CD4-positive, alpha-beta memory T cell (primary cell): ENCODE results near the gene HINFP. TPM values are rescaled to one million over a fixed set of nuclear protein-coding genes. Genes with fewer than 3 reads are reported as not detected.
A peak's percentile ranks its signal among the peaks of the same experiment; 100 is the strongest.

Experiments used
- CTCF ChIA-PET: fragments of 350-600 bp; sonication (Branson Sonifier 250); formaldehyde crosslinking; loops from one replicate; lab custom pipeline; 2021; ENCODE audit warnings: inconsistent platforms; ENCODE audit not compliant: partially characterized antibody; lab: Charles Lee
- POLR2A ChIA-PET: fragments of 350-600 bp; sonication (Branson Sonifier 250); formaldehyde crosslinking; loops from one replicate; lab custom pipeline; 2021; ENCODE audit not compliant: partially characterized antibody; lab: Charles Lee
- DNase-seq, 5 donors: peaks; one replicate each; pipeline versions ENCODE4 v3.0.0 to v3.0.0-alpha.2; 2020 to 2022; ENCODE audit warnings: mixed read lengths in 1 of 5
- H3K27ac ChIP-seq: one replicate; pipeline ENCODE4 v1.7.0; 2013; ENCODE audit warnings: low read depth, low read length
- H3K27me3 ChIP-seq: 2 replicates; pipeline ENCODE4 v1.7.0; 2013; ENCODE audit warnings: mild to moderate bottlenecking, low read length, moderate library complexity; ENCODE audit not compliant: insufficient read depth
- H3K36me3 ChIP-seq: 2 replicates; pipeline ENCODE4 v1.7.0; 2013; ENCODE audit warnings: mild to moderate bottlenecking, low read length, moderate library complexity; ENCODE audit not compliant: insufficient read depth
- H3K4me1 ChIP-seq: 2 replicates; pipeline ENCODE4 v1.7.0; 2013; ENCODE audit warnings: mild to moderate bottlenecking, low read length, moderate library complexity; ENCODE audit not compliant: insufficient read depth
- H3K4me3 ChIP-seq, 2 donors: one replicate each; pipeline ENCODE4 v1.7.0; 2013; ENCODE audit warnings: low read length in 2 of 2, mild to moderate bottlenecking in 1 of 2
- H3K9me3 ChIP-seq, 2 donors: one replicate each; pipeline ENCODE4 v1.7.0; 2013; ENCODE audit warnings: low read length in 2 of 2, control low read depth in 1 of 2; ENCODE audit not compliant: control insufficient read depth in 1 of 2
- H3K27ac Mint-ChIP-seq, 7 donors: one replicate each; pipeline ENCODE4 v1.8.0; 2020 to 2021; ENCODE audit warnings: mixed read lengths in 7 of 7, mild to moderate bottlenecking in 6 of 7, inconsistent platforms in 3 of 7, moderate library complexity in 3 of 7
- H3K27me3 Mint-ChIP-seq, 2 donors: one replicate each; pipeline ENCODE4 v1.8.0; 2020 to 2021; ENCODE audit warnings: mixed read lengths in 2 of 2
- H3K36me3 Mint-ChIP-seq, 2 donors: one replicate each; pipeline ENCODE4 v1.8.0; 2020 to 2021; ENCODE audit warnings: mixed read lengths in 2 of 2, inconsistent platforms in 1 of 2, mild to moderate bottlenecking in 1 of 2
- H3K4me1 Mint-ChIP-seq, 4 donors: one replicate each; pipeline ENCODE4 v1.8.0; 2020 to 2021; ENCODE audit warnings: mixed read lengths in 4 of 4, mild to moderate bottlenecking in 1 of 4
- H3K4me3 Mint-ChIP-seq, 8 donors: one replicate each; pipeline ENCODE4 v1.8.0; 2020 to 2021; ENCODE audit warnings: mixed read lengths in 8 of 8, mild to moderate bottlenecking in 7 of 8, moderate library complexity in 6 of 8, inconsistent platforms in 3 of 8
- H3K9me3 Mint-ChIP-seq, 8 donors: one replicate each; pipeline ENCODE4 v1.8.0; 2020 to 2021; ENCODE audit warnings: mixed read lengths in 8 of 8, mild to moderate bottlenecking in 5 of 8, inconsistent platforms in 3 of 8, moderate library complexity in 1 of 8
- intact Hi-C: fragments of 100-400 bp; cut with micrococcal nuclease; formaldehyde crosslinking; loops from one replicate; pipeline ENCODE4 v1.15.1; 2023
- polyA plus RNA-seq, 2 donors: library from polyadenylated mRNA; unstranded; fragments of 300-500 nt; fragmentation: Illumina TruSeq; gene quantifications; one replicate each; pipeline ENCODE4 v1.2.3, GENCODE V29; 2021
- total RNA-seq, 2 experiments: library from RNA; stranded (reverse); gene quantifications; one replicate each; pipeline ENCODE4 v1.2.3, GENCODE V29; 2021

HINFP gene
- total and polyA plus RNA-seq, 4 experiments from 2014 or later, result 9.3 to 75.3 (median 43.4) TPM

DNA sequence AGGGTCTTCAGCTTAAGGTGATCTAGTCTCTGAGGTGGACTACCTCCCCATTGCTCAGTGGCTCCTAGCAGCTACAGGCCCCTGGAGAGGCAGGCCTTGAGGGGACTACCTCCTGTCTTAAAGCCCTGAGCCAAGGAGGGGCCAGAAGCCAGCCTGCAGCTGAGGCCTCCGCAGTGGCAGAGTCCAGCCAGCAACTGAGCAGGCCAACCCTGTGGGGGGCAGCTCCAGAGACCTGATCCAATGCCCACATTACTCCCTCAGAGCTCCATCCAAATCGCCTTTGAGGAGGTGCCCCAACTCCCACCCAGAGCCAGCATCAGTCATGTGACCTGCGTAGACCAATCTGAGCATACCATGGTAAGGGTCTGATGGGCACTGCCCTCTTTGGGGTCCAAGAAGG is 11.5 kb upstream of the HINFP start:
- ChIA-PET POLR2A (interaction anchor here (0.9 to 13.3 kb wide), 8 partner anchors 11 to 228 kb away, joined by 3 to 210 read pairs (median 8); partner anchors contain the start of genes CBL, HINFP, HYOU1 and NLRX1), CTCF (interaction anchor here (0.6 to 1.6 kb wide), 9 partner anchors 9 to 214 kb away, joined by 3 to 5 read pairs (median 3); partner anchors contain the start of genes CBL, HINFP and VPS11)
- Histone ChIP-seq H3K4me1 (peaks cover 46% of the 10 kb centered on the region), H3K9me3 (no peaks in the 10 kb centered on the region), H3K4me3 (no peak overlapping the region), H3K27me3 (no peaks in the 10 kb centered on the region), H3K36me3 (peaks cover 37% of the 10 kb centered on the region), H3K27ac (no peak overlapping the region)
- peak overlapping the region in 6 of 7 donors; percentile 36 to 88 (median 80) for H3K27ac Mint-ChIP-seq
- DNase-seq, result no peak
- H3K4me1 Mint-ChIP-seq, result peaks cover 23 to 60% (median 42%) of the 10 kb centered on the region in 4 donors
- intact Hi-C loops, result no loop called here
- peak overlapping the region in 7 of 8 donors; percentile 86 to 93 (median 90) for H3K4me3 Mint-ChIP-seq
- H3K36me3 Mint-ChIP-seq, result peaks cover 28 to 42% of the 10 kb centered on the region in 2 donors
- no peaks in the 10 kb centered on the region for H3K9me3 Mint-ChIP-seq
- no peaks in the 10 kb centered on the region for H3K27me3 Mint-ChIP-seq

DNA sequence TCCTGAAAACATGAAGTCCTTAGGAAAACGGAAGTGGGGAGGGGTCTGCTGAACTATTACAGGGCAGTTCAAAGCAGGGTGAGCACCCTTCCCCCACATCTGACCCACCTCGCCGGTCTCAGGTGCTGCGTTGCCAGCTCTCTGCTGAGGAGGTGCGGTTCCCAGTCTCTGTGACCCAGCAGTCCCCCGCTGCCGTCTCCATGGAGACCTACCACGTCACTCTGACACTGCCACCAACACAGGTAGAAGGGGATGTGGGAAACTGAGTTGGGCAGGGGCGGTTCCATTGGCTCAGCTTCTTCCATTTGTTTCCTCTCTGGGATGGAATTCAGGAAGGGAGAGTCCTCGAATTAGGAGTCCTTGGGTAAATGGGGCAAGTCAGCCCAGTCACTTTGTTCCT is 10.9 kb upstream of the HINFP start:
- peaks cover 27 to 62% (median 46%) of the 10 kb centered on the region in 4 donors for H3K4me1 Mint-ChIP-seq
- CTCF ChIA-PET, result interaction anchor here (1.1 to 1.2 kb wide), 2 partner anchors 16 to 43 kb away, joined by 3 to 5 read pairs; partner anchors contain the start of gene VPS11
- peaks cover 33 to 46% of the 10 kb centered on the region in 2 donors for H3K36me3 Mint-ChIP-seq
- Histone ChIP-seq H3K27me3 (no peaks in the 10 kb centered on the region), H3K27ac (peak overlapping the region; percentile 12), H3K36me3 (peaks cover 37% of the 10 kb centered on the region), H3K9me3 (no peaks in the 10 kb centered on the region), H3K4me1 (peaks cover 52% of the 10 kb centered on the region), H3K4me3 (no peak overlapping the region)
- no peak for DNase-seq
- peak overlapping the region; percentile 3 to 79 (median 57) for H3K27ac Mint-ChIP-seq
- intact Hi-C loops, result no loop called here
- POLR2A ChIA-PET, result interaction anchor here (0.9 to 13.3 kb wide), 5 partner anchors 8 to 96 kb away, joined by 3 to 210 read pairs (median 24); partner anchors contain the start of genes CBL, DPAGT1, HINFP and NLRX1
- no peaks in the 10 kb centered on the region for H3K27me3 Mint-ChIP-seq
- peak overlapping the region in 2 of 8 donors; percentile 1 to 24 for H3K4me3 Mint-ChIP-seq
- no peaks in the 10 kb centered on the region for H3K9me3 Mint-ChIP-seq

DNA sequence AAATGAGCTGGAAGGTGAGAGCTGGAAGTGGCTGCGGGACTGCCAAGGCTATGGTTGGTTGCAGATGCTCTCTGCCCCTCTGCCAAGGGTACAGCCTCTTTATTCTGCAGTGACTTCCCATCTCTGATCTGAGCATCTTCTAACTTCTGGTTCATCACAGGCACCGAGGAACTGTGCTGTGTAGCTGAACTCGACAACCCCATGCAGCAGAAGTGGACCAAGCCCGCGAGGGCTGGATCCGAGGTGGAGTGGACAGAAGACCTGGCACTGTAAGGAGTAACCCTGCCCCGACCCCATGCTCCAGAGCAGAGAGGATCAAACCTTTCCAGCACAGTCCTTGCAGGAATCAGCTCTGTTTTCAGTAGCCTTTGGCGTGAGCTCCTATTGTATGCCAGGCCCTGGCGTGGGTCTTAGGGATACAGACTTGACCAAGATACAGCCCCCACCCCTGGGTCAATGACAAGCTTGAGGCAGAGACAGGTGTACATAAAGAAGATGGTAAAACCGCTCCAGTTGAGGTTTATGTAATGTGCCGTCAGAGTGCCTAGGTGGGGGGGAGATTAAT is 9.9 kb upstream of the HINFP start:
- peaks cover 39 to 49% of the 10 kb centered on the region in 2 donors for H3K36me3 Mint-ChIP-seq
- H3K4me1 Mint-ChIP-seq, result peaks cover 33 to 64% (median 48%) of the 10 kb centered on the region in 4 donors
- ChIA-PET POLR2A (interaction anchor here (1.7 to 13.3 kb wide), 5 partner anchors 9 to 95 kb away, joined by 4 to 210 read pairs (median 8); partner anchors contain the start of genes CBL, DPAGT1 and HINFP), CTCF (interaction anchor here (1.2 to 1.7 kb wide), 3 partner anchors 9 to 17 kb away, joined by 5 to 7 read pairs (median 5); partner anchors contain the start of gene HINFP)
- peak overlapping the region in 6 of 7 donors; percentile 2 to 85 (median 72) for H3K27ac Mint-ChIP-seq
- intact Hi-C loops, result no loop called here
- DNase-seq, result no peak
- Histone ChIP-seq H3K4me1 (peaks cover 56% of the 10 kb centered on the region), H3K9me3 (no peaks in the 10 kb centered on the region), H3K27me3 (no peaks in the 10 kb centered on the region), H3K27ac (no peak overlapping the region), H3K4me3 (no peak overlapping the region), H3K36me3 (peaks cover 37% of the 10 kb centered on the region)
- H3K9me3 Mint-ChIP-seq, result no peaks in the 10 kb centered on the region
- no peaks in the 10 kb centered on the region for H3K27me3 Mint-ChIP-seq
- peak overlapping the region in 2 of 8 donors; percentile 11 to 48 for H3K4me3 Mint-ChIP-seq

DNA sequence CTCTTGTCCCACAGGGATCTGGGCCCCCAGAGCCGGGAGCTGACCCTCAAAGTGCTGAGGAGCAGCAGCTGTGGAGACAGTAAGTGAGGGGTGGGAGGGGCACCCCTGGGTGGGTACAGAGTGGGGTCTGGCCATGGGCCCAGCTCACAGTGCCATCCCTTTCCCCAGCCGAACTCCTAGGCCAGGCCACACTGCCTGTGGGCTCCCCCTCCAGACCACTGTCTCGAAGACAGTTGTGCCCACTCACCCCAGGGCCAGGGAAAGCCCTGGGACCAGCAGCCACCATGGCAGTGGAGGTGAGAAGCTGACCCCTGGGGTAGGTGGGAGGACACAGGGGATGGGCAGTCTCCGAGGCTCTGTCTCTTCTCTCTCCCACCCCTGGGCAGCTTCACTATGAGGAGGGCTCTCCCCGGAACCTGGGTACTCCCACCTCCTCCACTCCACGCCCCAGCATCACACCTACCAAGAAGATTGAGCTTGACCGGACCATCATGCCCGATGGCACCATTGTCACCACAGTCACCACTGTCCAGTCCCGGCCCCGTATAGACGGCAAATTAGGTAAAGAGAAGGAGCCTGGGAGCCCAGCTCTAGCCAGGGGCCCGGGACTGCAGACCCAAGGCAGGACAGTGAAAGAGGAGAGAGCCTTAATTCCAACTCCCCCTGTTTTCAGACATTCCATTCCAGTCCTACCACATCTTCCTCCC is 8.9 kb upstream of the HINFP start:
- no peak for DNase-seq
- Histone ChIP-seq H3K36me3 (peaks cover 37% of the 10 kb centered on the region), H3K4me1 (peaks cover 56% of the 10 kb centered on the region), H3K4me3 (no peak overlapping the region), H3K9me3 (no peaks in the 10 kb centered on the region), H3K27me3 (no peaks in the 10 kb centered on the region), H3K27ac (no peak overlapping the region)
- Mint-ChIP-seq H3K4me3 (no peak overlapping the region), H3K9me3 (no peaks in the 10 kb centered on the region), H3K27ac (peak overlapping the region in 3 of 7 donors; percentile 4 to 68 (median 25)), H3K27me3 (no peaks in the 10 kb centered on the region), H3K36me3 (peaks cover 45 to 54% of the 10 kb centered on the region in 2 donors), H3K4me1 (peaks cover 30 to 64% (median 45%) of the 10 kb centered on the region in 4 donors)
- CTCF ChIA-PET, result interaction anchor here (1.6 to 1.7 kb wide), 2 partner anchors 10 to 18 kb away, joined by 5 to 7 read pairs; a partner anchor contains a TSS
- intact Hi-C loops, result no loop called here
- POLR2A ChIA-PET, result interaction anchor here (1.0 to 13.3 kb wide), 5 partner anchors 9 to 45 kb away, joined by 3 to 210 read pairs (median 8); partner anchors contain the start of genes DPAGT1, HINFP and VPS11

DNA sequence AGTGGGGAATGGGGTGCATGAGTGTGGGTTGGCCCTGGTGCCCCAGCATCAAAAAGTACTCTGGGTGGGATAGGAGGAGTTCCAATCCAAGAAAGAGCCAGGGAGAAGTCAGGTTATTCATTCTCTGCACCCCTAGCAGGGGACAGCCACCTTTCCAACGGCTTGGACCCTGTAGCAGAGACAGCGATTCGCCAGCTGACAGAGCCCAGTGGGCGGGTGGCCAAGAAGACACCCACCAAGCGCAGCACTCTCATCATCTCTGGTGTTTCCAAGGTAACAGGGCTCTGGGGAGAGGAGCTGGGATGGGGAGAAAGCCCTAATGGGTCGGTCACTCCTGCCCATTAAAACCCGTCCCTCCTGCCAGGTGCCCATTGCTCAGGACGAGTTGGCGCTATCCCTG is 7.7 kb upstream of the HINFP start:
- Mint-ChIP-seq H3K4me1 (peaks cover 24 to 59% (median 39%) of the 10 kb centered on the region in 4 donors), H3K4me3 (peak overlapping the region in 1 of 8 donors; percentile 35), H3K27me3 (no peaks in the 10 kb centered on the region), H3K36me3 (peaks cover 45 to 47% of the 10 kb centered on the region in 2 donors), H3K9me3 (no peaks in the 10 kb centered on the region), H3K27ac (peak overlapping the region in 2 of 7 donors; percentile 50 to 72)
- peaks cover 37% of the 10 kb centered on the region for H3K36me3 ChIP-seq
- H3K9me3 ChIP-seq, result no peaks in the 10 kb centered on the region
- no peaks in the 10 kb centered on the region for H3K27me3 ChIP-seq
- ChIA-PET CTCF (no interaction called here), POLR2A (interaction anchor here (1.0 to 13.3 kb wide), 4 partner anchors 7 to 46 kb away, joined by 3 to 210 read pairs (median 16); partner anchors contain the start of genes DPAGT1, HINFP and VPS11)
- no peak overlapping the region for H3K27ac ChIP-seq
- H3K4me1 ChIP-seq, result peaks cover 50% of the 10 kb centered on the region
- no peak for DNase-seq
- H3K4me3 ChIP-seq, result no peak overlapping the region
- intact Hi-C loops, result no loop called here

DNA sequence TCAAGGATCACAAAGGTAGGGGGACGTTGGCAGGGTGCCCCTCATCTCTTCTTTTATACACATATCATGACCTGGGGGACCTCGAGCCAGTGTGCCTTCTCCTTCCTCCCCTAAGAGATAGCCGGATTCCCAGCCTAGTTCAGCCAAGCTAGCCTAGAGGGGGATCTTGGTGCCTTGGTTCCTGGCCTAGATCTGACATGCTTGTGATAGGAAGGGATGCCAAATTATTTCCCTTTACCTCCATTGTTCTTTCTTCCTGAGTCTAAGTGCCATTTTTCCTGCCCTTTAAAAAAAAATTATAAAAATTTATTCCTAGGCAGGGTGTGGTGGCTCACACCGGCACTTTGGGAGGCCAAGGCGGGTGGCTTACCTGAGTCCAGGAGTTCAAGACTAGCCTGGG is 7.0 kb upstream of the HINFP start:
- Histone ChIP-seq H3K27me3 (no peaks in the 10 kb centered on the region), H3K4me1 (peaks cover 44% of the 10 kb centered on the region), H3K36me3 (peaks cover 37% of the 10 kb centered on the region), H3K9me3 (no peaks in the 10 kb centered on the region), H3K4me3 (no peak overlapping the region), H3K27ac (no peak overlapping the region)
- H3K4me1 Mint-ChIP-seq, result peaks cover 19 to 53% (median 33%) of the 10 kb centered on the region in 4 donors
- intact Hi-C loops, result no loop called here
- DNase-seq, result no peak
- no peaks in the 10 kb centered on the region for H3K9me3 Mint-ChIP-seq
- POLR2A ChIA-PET, result interaction anchor here (0.8 to 13.3 kb wide), 6 partner anchors 9 to 29 kb away, joined by 3 to 210 read pairs (median 28); partner anchors contain the start of genes DPAGT1 and HMBS
- no peaks in the 10 kb centered on the region for H3K27me3 Mint-ChIP-seq
- H3K4me3 Mint-ChIP-seq, result no peak overlapping the region
- CTCF ChIA-PET, result no interaction called here
- H3K27ac Mint-ChIP-seq, result peak overlapping the region in 3 of 7 donors; percentile 72 to 97 (median 77)
- H3K36me3 Mint-ChIP-seq, result peaks cover 45 to 47% of the 10 kb centered on the region in 2 donors
